GM08714 (cell line): ENCODE results near the gene PLXND1.

Experiments used
- H3K4me3 ChIP-seq: fragments of 200-500 bp; sonication (Bioruptor generic); 2 replicates; pipeline ENCODE4 v1.5.1; 2014; ENCODE audit warnings: mild to moderate bottlenecking, low read length, inconsistent platforms
- ZNF274 ChIP-seq: IDR thresholded peaks from 2 replicates; pipeline ENCODE4 v1.6.1; 2012; ENCODE audit warnings: mild to moderate bottlenecking, low read depth, low read length

Gene PLXND1

DNA sequence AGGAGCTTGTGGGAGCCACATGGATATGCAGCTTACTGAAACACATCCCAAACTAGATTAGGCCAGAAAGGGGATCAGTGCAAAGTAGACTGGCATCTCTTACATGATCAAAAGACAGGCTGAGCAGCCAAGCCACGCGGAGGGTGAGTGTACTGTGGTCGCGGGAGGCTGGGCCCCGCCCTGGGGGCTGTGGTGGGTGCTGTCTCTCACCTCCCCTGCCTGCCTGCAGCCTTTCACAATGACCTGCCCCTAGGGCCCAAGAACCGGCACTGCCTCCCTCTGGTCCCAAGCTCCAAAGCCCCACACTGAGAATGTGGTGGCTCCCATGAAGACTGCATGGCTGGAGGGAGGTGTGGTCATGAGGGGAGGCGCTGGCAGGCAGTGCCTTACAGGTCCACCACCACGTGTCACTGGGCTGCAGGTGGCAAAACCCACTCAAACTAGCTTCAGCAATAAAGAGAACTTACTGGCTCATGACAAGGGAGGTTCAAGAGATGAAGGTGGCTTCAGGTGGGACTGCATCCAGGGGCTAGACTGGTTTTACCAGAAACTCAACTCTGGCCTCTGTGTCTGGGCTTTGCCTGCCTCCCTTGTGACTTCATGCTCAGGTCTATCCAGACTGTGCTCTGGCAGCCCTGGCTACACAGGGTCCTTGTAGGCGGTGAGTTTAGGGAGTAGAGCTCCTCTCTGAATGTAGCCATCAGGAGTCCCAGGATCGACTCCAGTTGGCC lies 27.4 kb upstream of the PLXND1 start:
- no peak overlapping the region for H3K4me3 ChIP-seq
- no peak for TF ChIP-seq ZNF274

DNA sequence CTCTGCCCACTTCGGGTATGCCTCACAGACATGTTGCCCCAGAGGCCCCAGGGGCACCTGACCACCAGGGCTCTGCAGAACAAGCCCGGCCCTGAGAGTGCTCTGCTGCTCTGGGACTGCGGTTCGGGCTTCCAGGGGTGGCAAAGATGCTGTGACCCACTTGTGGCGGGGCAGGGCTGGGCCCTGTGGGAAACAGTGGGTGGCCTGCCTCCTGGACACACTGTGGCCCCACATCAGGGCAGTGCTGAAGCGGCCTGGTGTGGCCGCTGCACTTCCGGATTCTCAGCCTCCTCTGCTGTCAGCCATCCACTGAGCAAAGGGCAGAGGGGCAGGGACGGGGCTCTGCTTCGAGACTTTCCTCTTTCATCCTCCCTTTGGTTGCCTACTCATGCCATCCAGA lies 26.5 kb upstream of the PLXND1 start:
- no peak overlapping the region for H3K4me3 ChIP-seq
- TF ChIP-seq ZNF274, result no peak

GRCh38 chr3:129632556-129632955 lies 26.1 kb upstream of the PLXND1 start:
- no peak overlapping the region for H3K4me3 ChIP-seq
- TF ChIP-seq ZNF274, result no peak

DNA sequence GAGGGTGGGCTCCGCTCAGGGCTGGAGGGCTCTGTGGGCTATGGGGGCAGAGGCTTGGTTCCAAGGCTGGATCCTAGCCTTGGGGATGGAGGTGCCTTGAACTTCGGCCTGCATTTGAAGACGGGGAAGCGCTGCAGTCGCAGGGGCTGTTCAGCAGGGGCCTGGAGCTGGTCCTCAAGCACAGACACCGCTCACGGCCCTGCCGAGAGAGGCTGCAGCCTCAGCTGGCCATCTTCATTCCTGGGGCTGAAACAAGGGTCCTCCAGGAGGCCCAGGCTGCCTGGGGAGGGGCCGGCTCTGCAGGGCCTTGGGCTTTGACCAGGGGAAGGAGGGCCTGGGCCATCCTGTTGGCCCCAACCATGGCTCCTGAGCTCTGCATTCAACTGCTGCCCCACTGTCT lies 25.6 kb upstream of the PLXND1 start:
- no peak overlapping the region for H3K4me3 ChIP-seq
- no peak for TF ChIP-seq ZNF274

GRCh38 chr3:129629011-129629410 lies 22.5 kb upstream of the PLXND1 start:
- TF ChIP-seq ZNF274, result no peak
- H3K4me3 ChIP-seq, result no peak overlapping the region

DNA sequence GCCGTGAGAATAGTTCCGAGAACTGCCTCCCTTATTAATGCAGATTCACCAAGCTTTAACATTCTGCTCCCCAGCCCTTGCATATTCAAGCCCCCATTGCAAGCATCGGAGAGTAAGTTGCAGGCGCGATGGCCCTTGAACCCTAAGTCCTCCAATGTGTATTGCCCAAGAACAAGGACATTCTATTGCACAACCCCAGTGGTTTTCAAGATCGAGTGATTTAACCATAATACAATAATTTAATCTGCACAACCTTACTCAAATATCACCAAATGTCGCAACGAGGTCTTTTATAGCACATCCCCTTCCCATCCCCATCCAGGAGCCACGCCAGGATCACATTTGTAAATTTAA lies 21.7 kb upstream of the PLXND1 start:
- H3K4me3 ChIP-seq, result peak overlapping the region; percentile 66; the same call in 1 of the 2 replicates
- no peak for TF ChIP-seq ZNF274

DNA sequence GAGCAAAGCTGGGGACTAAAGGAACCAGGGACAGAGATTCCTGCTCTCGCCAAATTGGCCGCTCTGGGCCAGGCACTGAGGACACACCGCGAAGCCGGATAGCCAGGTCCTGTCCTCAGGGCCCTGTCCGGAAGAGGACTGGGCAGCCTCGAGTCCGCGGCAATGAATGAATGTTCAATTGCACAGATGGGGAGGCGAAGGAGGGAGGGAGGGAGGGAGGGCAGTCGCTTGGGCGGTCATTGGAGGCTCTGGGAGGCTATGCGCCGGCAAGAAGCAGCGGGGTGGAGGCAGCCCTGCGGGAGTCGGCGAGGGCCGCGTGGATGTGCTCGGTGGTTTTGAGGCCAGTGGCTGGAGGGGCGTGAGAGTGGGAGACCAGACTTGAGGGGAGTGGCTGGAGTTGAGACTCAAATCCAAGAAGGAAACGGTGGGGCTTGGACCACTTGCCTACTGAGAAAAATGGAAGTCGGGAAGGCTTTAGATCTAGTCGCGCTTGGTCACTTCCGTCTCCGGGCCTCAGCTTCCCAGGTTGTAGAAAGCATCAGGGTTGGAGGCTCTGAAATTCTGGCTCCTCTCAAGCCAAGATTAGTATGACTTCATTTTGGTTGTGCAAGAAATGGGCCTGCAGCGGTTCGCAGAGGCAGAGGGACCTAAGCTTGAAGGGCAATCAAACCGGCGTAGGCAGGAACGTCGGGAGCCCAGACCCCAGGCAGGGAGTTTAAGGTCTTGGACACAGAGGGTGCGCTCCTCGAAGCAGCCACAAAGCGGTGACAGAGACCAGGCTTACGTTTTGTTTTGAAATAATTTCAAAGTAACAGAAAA lies 21.1 kb upstream of the PLXND1 start:
- no peak for TF ChIP-seq ZNF274
- peak overlapping the region; percentile 66; the same call in 1 of the 2 replicates for H3K4me3 ChIP-seq

- no peak for TF ChIP-seq ZNF274
- H3K4me3 ChIP-seq, result peak overlapping the region; percentile 66; the same call in 1 of the 2 replicates
Measured at GRCh38 chr3:129626744-129627349, 20.4 kb upstream of the PLXND1 start.

DNA sequence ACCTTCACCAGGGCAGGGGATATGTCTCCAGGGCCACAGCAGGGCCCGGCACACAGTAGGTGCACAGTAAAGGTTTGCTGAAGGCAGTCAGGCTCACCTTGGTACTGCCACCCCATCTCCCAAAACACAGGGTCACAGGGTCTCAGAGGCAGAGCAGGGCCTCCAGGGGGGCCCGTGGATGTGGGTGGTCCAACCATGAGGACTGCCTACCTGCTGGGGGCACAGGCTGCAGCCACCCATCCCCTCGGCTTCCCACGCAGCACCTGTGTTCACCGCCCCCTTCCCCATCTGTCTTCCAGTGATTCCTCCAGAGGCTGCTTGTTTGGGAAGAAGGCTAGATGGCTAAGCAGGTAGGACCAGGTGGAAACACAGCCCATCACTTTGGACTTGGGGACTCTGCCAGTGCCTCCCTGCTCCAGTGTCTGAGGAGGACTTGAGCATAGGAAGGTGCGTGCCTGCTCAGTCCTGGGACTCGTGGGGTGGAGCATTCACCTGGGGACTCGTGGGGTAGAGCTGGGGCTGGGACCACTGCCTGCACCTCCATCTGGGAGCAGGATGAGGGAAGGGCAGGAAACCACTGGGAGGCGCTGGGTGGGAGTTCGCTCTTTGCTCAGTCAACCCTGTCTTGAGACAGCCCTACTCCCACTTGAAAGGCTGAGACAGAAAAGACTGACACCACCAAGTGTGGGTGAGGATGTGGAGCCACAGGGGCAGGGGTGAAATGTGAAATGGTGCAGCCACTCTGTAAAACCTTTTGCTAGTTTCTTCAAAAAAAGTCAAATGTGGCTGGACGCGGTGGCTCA lies 18.8 kb upstream of the PLXND1 start:
- no peak overlapping the region for H3K4me3 ChIP-seq
- TF ChIP-seq ZNF274, result no peak

- TF ChIP-seq ZNF274, result no peak
- no peak overlapping the region for H3K4me3 ChIP-seq
Measured at GRCh38 chr3:129624347-129625071, 18.0 kb upstream of the PLXND1 start.

- H3K4me3 ChIP-seq, result no peak overlapping the region
- no peak for TF ChIP-seq ZNF274
Measured at GRCh38 chr3:129623447-129624118, 17.1 kb upstream of the PLXND1 start.

DNA sequence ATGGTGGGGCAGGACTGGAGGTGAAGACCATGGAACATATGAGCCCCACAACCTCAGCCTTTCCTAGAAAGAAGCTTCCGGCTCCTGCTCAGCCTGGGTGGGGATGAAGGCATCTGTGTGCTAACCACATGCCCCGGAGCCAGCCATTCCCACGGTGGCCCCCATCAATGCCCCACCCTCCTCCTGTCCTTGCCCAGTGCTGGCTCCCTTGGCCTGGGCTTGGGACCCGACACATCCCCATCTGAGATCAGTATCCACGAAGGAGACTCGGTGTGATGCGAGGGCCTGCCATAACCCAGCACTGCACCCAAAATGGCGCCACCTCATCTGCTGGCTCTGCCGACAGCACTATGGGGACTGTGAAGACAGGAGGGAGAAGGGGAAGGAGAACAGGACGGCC lies 16.5 kb upstream of the PLXND1 start:
- TF ChIP-seq ZNF274, result no peak
- H3K4me3 ChIP-seq, result no peak overlapping the region
